ENCODE data around the gene WWP2. TPM values are rescaled to one million over a fixed set of nuclear protein-coding genes. Genes with fewer than 3 reads are reported as not detected.

WWP2 gene
- total RNA-seq, 1 experiment from 2014 or later = 22.8 TPM

DNA sequence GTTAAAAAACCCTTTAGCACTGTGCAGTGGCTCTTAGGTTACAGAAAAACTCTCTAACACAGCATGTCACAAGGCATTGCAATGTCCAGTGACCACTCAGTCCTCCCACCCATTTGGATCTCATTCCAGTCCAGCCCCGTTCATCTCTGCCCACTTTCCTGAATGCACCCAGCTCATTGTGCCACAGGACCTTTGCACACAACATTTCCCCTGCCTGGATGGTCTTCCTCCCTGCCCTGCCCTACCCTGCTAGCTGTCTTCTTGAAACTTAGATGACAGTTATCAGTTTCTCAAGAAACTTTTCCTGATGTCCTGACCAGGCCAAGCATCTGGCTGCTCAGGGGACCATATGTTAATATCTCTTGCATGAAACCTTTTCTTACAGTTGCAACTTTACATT is 67.2 kb downstream of the WWP2 start:
- H3K27me3 ChIP-seq (ENCODE audit: control insufficient read depth, insufficient read depth, low read length) = no peaks in the 10 kb centered on the region
- TF ChIP-seq SIN3A (IDR thresholded peaks at IDR 0.05; ENCODE audit: borderline replicate concordance, insufficient read depth, low read depth, low read length) (no peak), REST (IDR thresholded peaks at IDR 0.05; ENCODE audit: insufficient read depth in 1 of 2, low read depth in 2 of 2, low read length in 1 of 2) (no peak), POLR2AphosphoS5 (IDR thresholded peaks at IDR 0.05; ENCODE audit: low read depth, low read length) (no peak), TCF7L2 (IDR thresholded peaks at IDR 0.05; ENCODE audit: low read depth, low read length) (no peak)
- TF ChIP-seq, protein P1, sequence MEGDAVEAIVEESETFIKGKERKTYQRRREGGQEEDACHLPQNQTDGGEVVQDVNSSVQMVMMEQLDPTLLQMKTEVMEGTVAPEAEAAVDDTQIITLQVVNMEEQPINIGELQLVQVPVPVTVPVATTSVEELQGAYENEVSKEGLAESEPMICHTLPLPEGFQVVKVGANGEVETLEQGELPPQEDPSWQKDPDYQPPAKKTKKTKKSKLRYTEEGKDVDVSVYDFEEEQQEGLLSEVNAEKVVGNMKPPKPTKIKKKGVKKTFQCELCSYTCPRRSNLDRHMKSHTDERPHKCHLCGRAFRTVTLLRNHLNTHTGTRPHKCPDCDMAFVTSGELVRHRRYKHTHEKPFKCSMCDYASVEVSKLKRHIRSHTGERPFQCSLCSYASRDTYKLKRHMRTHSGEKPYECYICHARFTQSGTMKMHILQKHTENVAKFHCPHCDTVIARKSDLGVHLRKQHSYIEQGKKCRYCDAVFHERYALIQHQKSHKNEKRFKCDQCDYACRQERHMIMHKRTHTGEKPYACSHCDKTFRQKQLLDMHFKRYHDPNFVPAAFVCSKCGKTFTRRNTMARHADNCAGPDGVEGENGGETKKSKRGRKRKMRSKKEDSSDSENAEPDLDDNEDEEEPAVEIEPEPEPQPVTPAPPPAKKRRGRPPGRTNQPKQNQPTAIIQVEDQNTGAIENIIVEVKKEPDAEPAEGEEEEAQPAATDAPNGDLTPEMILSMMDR (IDR thresholded peaks at IDR 0.05) = no peak
- intact Hi-C loops (cut with micrococcal nuclease; ENCODE audit: unreplicated experiment) (no loop called here), in situ Hi-C loops (cut with HindIII; ENCODE audit: low pct_unique_long_range_greater_than_20kb, low sequenced_read_pairs) (no loop called here)
- no peak overlapping the region for H3K27ac ChIP-seq (ENCODE audit: low read length)
- ChIA-PET CTCF (no interaction called here), POLR2A (no interaction called here)
- no TSS peak for BruUV-seq (replicated peaks)
- DNase-seq (ENCODE audit: low read depth, low spot score) = no peak
- no peak for ATAC-seq
- H3K4me1 ChIP-seq (ENCODE audit: control insufficient read depth, insufficient read depth, low read length) = no peaks in the 10 kb centered on the region
- no peaks in the 10 kb centered on the region for H3K36me3 ChIP-seq (ENCODE audit: control insufficient read depth, insufficient read depth, low read length)
- no peaks in the 10 kb centered on the region for H3K9me3 ChIP-seq (ENCODE audit: control insufficient read depth, insufficient read depth, low read depth, low read length)
- no peak overlapping the region for H3K4me3 ChIP-seq (ENCODE audit: low read depth in 2 of 2, low read length in 2 of 2)

DNA sequence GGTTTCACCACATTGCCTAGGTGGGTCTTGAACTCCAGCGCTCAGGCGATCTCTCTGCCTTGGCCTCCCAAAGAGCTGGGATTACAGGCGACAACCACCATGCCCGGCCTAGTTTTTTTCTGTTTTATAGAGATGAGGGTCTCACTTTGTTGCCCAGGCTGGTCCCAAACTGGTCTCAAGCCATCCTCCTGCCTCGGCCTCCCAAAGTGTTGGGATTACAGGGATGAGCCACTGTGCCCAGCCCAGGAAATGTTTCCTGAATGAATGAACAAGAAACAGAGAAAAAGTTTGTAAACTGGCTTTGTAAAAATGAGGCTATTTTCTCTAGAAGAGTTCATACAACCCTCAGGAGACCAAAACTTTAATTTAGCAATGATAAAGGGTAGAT is 68.0 kb downstream of the WWP2 start:
- Histone ChIP-seq H3K27me3 (ENCODE audit: control insufficient read depth, insufficient read depth, low read length) (no peaks in the 10 kb centered on the region), H3K27ac (ENCODE audit: low read length) (no peak overlapping the region), H3K4me1 (ENCODE audit: control insufficient read depth, insufficient read depth, low read length) (no peaks in the 10 kb centered on the region), H3K36me3 (ENCODE audit: control insufficient read depth, insufficient read depth, low read length) (no peaks in the 10 kb centered on the region), H3K9me3 (ENCODE audit: control insufficient read depth, insufficient read depth, low read depth, low read length) (no peaks in the 10 kb centered on the region), H3K4me3 (ENCODE audit: low read depth in 2 of 2, low read length in 2 of 2) (no peak overlapping the region)
- intact Hi-C loops (cut with micrococcal nuclease; ENCODE audit: unreplicated experiment) (no loop called here), in situ Hi-C loops (cut with HindIII; ENCODE audit: low pct_unique_long_range_greater_than_20kb, low sequenced_read_pairs) (no loop called here)
- ChIA-PET POLR2A (no interaction called here), CTCF (no interaction called here)
- no peak for TF ChIP-seq POLR2AphosphoS5 (IDR thresholded peaks at IDR 0.05; ENCODE audit: low read depth, low read length)
- no peak for TF ChIP-seq REST (IDR thresholded peaks at IDR 0.05; ENCODE audit: insufficient read depth in 1 of 2, low read depth in 2 of 2, low read length in 1 of 2)
- no peak for TF ChIP-seq TCF7L2 (IDR thresholded peaks at IDR 0.05; ENCODE audit: low read depth, low read length)
- TF ChIP-seq, protein P1 (IDR thresholded peaks at IDR 0.05) = no peak
- TF ChIP-seq SIN3A (IDR thresholded peaks at IDR 0.05; ENCODE audit: borderline replicate concordance, insufficient read depth, low read depth, low read length) = no peak
- no TSS peak for BruUV-seq (replicated peaks)
- ATAC-seq = no peak
- DNase-seq (ENCODE audit: low read depth, low spot score) = no peak
